GM21576 (cell line): ENCODE measurements around the gene SLC10A6.
"Not testable (repeated sequence)": the region's sequence is repeated elsewhere in the genome, so short reads cannot be mapped to it uniquely, and the experiment has no call there.

ENCODE experiments used
- ATAC-seq: cut with Tn5 transposase; IDR thresholded peaks from one replicate; pipeline ENCODE4 v1.9.1; 2021; ENCODE audit warnings: mild to moderate bottlenecking, moderate library complexity; ENCODE audit not compliant: unreplicated experiment

The SLC10A6 gene, protein sequence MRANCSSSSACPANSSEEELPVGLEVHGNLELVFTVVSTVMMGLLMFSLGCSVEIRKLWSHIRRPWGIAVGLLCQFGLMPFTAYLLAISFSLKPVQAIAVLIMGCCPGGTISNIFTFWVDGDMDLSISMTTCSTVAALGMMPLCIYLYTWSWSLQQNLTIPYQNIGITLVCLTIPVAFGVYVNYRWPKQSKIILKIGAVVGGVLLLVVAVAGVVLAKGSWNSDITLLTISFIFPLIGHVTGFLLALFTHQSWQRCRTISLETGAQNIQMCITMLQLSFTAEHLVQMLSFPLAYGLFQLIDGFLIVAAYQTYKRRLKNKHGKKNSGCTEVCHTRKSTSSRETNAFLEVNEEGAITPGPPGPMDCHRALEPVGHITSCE

DNA sequence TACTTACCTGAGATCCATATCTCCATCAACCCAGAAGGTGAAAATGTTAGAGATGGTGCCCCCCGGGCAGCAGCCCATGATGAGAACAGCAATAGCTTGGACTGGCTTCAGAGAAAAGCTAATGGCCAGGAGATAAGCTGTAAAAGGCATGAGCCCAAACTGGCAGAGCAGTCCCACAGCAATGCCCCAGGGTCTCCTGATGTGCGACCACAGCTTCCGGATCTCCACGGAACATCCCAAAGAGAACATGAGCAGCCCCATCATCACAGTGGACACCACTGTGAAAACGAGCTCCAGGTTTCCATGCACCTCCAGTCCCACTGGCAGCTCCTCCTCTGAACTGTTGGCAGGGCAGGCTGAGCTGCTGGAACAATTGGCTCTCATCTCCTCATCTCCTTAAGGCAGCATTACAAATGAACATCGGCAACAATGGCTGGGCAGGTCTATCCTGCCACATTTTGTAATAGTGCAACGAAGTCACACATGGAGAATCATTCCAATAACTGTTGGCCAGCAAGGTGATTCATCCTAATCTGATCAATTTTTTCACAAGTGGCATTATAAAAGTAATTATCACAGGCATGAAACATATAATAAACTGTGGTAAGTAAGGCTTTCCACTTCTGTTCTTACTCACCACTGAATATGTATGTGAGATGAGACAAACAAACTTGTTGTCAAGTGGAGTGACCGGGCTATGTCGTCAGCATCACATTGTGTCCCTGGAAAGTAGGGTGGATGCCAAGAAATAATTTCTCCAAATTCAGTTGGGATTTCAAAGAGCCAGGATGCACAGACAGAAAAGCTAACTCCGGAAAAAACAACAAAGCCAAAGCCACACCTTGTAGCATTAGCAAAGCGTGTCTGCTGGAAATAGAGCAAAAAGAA, at the start of gene SLC10A6:
SLC10A6 (minus strand) TSS at position 653 of the 888 bp plus-strand sequence; CDS start at position 384, 269 bp downstream.
- ATAC-seq, result no peak

DNA sequence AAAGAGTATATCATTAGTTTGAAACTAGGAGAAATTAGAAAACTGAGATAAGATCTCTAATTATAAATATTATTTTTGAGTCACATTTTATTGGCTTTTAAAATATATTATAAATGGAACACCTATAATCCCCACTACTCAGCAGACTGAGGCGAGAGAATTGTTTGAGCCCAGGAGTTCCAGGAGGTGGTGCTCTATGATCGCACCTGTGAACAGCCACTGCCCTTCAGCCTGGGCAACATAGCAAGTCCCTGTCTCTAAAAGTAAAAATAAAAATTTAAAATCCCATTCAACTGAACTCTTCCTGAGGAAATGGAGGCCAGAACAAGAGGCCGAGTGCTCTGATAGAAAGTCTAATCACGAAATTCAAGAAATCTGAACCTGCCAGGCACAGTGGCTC, 49.4 kb upstream of the SLC10A6 start:
- no peak for ATAC-seq

DNA sequence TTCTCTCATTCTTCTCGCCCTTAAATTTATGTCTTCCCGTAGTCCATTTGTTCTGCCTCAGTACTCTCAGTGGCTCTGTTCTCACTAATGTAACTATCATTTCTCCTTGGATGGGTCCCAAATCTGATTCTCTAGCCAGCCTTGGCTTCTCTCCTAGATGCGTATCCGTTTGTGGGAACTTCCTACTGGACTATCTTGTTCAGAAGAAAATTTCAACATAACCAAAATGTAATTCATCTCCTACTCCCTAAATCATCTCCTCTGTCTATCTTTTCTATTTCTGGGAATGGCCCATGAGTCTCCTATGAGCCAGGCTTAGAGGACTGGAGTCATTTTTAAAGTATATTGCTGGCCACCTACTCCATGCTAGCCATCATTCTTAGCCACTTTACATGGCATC, 47.4 kb upstream of the SLC10A6 start:
- no peak for ATAC-seq

DNA sequence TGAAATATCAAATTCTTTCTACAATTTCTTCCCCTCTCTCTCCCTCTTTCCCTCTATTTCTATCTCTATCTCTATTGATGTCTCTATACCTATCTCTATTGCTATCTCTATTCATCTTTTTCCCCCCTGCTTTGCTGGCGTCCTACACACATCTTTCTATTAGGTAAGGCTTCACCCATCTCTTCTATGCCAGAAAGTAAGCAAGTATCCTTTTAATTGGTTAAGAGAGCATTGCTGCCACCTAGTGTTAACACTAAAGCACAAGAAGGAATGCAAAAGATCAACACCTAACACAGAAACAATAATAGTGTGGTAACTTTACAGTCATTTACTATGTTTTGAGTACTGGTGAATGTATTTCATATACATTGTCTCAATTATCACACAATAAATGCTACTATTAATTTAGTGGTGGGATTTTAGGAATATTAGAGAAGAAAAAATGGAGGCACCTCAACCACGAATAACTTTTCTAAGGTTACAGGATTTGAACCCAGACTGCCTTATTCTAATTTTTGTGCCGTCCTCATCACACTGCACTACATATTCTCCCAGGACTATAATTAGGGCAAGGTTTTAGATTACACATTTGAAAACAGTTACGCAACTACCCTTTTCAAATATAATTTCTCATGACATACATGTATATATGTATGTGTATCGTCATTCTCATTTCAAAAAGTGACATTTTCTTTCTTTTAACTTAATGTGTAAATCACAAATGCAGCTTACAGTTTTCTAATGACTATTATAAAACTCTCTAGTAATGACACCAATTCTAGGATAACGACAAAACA, 46.7 kb upstream of the SLC10A6 start:
- no peak for ATAC-seq

DNA sequence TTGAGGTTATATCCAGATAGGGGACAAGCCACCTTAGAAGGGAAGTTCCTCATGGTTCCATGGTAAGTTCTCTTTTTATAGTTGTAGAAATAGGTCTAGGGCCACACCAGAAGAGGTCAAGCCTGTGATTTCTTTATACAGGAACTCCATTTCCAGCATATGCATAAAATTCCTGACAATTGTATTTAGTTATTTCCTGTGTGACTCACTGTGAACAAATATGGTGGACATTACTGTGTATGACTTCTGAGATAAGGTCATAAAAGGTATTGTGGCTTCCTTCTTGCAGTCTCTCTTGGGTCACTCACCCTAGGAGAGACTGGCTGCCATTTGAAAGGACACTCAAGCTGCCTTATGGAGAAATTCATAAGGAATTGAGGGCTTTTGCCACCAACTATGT, 45.3 kb upstream of the SLC10A6 start:
- no peak for ATAC-seq

DNA sequence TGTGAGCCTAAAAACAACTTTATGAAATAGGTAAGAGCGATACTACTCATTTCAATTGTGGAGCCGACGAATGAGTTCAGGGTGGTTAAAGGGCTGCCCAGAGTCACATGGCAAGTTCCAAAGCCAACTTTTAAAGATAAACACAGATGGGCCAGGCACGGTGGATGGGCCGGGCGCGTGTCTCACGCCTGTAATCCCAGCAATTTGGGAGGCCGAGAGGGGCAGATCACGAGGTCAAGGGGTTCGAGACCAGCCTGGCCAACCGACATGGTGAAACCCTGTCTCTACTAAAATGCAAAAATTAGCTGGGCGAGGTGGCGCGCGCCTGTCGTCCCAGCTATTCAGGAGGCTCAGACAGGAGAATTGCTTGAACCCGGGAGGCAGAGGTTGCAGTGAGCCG, 44.0 kb upstream of the SLC10A6 start:
- no peak for ATAC-seq

DNA sequence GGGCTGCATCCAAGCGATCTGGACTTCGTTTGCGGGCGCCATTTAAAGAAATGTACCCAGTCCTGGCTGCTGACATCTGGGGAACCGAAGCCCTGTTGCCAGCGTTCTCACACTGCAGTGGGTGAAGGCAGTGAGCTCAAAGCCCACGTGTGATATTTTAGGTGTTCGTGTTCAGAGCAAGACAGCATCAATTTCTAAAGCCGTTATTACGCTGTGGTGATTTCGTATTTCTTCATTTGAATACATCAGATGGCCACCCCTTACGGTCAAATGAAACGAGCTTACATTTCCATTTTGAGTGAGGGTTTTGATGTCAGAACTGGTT, 43.4 kb upstream of the SLC10A6 start:
- ATAC-seq, result no peak

DNA sequence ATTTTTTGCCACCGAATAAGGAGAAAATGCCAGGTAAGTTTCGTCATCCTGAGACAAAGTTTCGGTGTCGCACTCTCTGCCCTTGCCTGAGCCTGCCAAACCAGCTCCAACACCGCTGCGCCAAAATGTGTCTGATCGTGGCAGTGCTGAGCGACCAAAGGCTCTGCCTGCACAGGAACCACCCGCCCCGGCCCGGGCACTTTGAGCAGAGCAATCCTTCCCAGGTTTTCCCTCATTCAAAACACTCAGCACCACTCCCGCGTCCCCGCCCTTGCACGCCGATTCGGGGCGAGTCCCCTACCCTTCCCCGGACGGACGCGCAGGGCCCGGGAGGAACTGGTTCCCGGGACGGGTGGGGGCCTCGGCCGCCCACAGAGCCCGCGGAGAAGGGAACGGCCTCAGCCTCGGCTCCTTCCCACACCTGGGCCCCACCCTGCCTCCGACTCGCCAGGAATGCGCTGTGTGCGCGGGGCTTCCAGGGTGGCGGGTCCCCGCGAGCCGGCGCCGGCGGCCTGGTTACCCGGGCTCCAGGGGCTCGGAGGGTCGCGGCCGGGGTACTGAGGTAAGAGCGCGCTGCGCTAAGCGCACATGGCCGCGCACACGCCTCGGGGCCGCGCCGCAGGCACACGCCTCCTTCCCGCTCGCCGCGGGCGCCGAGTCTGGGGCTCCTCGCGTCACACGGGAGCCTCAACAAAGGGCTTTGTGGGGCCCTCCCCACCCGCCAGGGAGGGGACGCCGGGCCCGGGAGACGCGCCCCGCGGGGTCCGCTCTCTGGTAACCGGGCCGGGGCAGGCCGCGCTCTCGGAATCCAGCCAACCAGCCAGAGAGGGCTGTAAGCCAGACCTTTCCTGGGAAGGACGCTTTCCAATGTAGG, 42.8 kb upstream of the SLC10A6 start, which contains the start of gene C4orf36:
C4orf36 (minus strand) TSS at position 661 of the 874 bp plus-strand sequence. CDS start 902 bp downstream, outside the sequence.
- ATAC-seq, result peak; percentile 47

DNA sequence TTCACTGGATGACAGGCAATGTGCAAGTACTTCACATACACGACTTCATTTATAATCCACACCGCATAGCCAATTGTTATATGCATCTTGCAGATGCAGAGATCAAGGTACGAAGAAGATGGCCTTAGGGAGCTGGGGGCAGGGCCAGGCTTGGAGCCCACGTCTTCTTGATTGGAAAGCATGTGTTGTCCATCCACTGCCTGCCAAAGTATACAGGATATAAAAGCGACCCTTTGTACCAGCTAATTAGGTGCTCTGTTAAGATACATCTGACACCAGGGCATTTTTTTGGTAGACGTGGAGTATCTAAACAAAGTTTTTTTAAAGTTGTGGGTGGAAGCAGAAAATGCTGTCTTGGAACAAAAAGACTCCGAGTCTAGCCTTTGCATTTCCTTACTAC, 41.6 kb upstream of the SLC10A6 start:
- ATAC-seq, result no peak

DNA sequence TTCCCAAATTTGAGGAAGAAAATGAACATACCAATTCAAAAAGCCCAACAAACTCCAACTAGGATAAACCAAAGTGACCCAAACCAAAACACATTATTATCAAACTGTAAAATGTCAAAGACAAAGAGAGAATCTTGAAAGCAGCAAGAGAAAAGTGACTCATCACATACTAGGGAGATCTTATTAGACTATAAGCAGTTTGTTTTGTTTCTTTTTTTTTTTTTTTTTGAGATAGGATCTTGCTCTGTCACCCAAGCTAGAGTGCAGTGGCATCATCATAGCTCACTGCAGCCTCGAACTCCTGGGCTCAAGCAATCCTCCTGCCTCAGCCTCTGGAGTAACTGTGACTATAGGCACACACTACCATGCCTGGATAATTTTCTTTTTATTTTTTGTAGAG, 30.5 kb upstream of the SLC10A6 start:
- ATAC-seq, result no peak

DNA sequence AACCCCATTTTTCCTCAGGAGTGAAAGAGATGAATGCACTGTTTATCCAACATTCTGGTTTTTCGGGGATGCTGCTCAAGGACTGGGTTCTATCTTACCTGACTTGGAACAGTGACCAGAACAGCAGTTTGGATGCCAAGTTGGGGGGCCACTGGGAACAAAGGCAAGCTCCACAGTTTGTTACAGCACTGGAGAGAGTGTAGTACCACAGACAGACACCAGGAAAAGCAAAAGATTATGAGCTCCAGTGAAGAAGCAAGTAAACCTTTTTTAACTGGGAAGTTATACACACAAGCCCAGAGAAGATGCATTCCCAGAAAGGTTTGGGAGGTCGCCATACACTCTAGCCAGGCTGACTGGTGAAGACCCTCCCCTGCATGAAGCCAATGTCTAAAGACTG, 29.5 kb upstream of the SLC10A6 start:
- ATAC-seq, result no peak

DNA sequence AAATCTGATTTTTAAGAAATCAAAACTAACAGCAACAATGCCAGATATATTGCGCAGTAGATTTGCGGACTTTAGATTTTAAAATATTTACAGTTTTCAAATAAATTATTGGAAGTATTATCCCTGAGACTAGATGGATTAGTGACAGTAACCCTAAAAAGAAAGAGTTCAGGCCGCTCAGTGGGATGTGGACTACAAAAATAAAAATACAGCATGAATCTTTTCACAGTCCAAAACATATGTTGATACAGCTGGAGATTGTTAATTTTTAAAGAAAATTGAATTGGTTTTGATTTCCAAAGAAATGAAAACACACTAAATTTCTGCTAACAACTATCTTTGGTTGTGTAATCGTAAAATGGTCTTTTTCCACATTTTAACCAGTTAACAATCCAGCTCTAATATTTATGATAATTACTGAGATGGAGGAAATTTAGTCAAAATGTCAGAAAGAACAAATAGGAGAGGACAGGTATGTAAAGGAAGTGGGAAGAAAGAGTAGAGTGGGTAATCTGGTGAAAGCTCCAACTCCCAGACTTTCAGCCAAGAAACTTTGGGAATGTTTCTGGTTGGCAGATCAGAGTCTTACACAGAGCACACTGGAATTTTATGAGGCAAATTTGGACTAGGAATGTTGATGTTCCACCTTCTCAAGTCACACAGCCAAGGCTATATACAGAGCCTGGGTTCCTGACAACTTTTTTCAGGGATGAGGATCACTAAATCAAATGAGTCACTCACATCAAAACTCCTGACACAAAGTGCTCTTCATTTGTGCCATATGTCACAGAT, 27.9 kb upstream of the SLC10A6 start:
- no peak for ATAC-seq

DNA sequence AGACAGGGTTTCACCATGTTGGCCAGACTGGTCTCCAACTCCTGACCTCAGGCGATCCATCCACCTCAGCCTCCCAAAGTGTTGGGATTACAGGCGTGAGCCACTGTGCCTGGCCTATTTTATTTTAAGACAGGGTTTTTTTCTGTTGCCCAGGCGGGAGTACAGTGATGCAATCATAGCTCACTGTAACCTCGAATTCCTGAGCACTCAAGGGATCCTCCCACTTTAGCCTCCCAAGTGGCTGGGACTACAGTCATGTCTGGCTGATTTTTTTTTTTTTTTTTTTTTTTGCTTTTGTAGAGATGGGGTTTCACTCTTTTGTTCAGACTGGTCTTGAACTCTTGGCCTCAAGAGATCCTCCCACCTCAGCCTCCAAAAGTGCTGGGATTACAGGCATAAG, 26.3 kb upstream of the SLC10A6 start:
- not testable (repeated sequence) for ATAC-seq

DNA sequence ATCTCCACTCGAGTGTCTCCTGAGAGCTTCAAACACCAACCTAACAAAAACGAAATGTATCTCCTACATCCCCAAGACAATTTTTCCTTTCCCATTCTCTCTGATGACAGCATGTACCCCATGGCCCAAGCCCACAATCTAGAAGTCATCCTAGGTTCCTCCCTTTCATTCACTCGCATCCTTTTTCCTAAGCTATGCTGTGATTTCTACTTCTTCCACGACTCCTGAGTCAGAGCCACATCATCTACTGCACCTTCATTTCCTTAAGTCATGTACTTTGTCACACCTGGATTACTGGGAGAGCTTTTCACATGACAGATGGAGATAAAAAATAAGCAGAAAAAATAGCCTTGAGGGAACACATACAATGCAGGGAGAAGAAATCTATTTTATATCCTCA, 23.0 kb upstream of the SLC10A6 start:
- ATAC-seq, result no peak

DNA sequence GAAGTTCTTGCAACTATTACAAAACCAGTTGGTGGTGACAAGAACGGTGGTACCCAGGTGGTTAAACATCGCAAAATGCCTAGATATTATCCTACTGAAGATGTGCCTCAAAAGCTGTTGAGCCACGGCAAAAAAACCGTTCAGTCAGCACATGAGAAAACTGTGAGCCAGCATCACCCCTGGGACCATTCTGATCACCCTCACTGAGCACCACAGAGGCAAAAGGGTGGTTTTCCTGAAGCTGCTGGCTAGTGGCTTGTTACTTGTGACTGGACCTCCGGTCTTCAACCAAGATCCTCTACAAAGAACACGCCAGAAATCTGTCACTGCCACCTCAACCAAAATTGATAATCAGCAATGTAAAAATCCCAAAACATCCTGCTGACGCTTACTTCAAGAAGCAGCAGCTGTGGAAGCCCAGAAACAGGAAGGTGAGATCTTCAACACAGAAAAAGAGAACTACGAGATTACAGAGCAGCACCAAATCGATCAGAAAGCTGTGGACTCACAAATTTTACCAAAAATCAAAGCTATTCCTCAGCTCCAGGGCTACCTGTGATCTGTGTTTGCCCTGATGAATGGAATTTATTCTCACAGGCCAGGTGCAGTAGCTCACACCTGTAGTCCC, 21.4 kb upstream of the SLC10A6 start:
- no peak for ATAC-seq

DNA sequence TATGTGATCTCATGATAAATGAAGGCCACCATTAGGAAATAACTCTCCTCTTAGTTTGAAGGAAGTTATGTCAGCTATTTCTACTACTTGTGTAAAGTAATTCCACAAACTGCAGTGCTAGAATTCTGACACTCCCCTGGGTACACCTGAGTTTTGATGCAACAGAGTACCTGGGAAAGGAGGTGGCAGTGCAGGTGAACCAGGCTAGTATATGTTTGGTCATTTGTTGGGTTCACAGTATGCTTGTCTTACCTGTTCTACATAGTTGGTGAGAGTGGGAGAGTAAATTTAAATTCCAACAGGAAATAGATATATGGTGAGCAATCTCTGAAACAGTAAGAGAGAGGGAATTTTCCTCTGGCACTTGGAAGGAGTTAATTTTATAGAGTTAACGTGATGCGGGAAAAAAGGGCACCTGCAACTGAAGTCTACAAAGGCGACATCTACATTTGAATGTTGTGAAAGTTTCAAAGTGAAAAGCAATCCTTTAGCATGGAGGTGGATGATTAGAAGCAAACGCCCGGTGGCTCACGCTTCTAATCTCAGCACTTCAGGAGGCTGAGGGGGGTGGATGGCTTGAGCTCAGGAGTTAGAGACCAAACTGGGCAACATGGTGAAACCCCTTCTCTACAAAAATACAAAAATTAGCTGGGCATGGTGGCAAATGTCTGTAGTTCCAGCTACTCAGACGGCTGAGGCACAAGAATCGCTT, 8.3 kb upstream of the SLC10A6 start:
- no peak for ATAC-seq

DNA sequence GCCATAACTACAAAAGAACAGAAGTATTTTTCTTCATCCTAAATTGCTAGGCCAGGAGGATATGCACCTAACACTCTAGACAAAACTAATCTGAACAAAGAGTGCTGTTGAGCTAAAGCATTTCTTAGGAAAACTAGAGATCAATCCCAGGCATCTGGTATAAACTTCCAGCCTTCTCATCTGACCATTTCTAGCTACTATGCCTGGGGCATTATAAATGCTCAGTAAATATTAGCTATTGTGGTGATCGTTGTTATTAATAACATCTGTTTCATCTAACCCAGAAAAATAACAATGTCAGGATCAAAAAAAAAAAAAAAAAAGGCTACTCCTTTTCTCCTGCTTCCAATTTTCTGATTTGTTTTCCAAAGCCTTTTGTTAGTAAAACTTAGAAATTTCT, 7.7 kb upstream of the SLC10A6 start:
- ATAC-seq, result no peak

DNA sequence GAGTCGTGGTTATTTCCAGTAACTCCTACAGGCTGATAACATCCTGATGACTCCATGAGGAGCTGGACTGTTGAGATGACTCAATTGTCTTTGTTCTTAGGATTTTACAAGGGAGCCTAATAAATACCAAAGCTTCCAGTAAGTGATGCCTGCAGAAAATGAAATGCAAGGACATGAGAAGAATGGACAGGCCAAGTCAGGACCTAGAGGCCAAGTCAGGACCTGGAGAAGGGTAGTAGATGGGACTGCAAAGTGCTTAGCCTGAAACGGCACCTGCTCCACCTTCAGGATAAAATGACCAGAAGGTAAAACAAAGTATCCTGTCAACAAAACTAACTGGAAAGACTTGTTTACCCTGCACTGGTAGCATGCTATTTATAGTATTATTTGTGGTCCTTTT, 6.4 kb upstream of the SLC10A6 start:
- no peak for ATAC-seq
